Measurements from ENCODE around the gene USP46.
A peak's percentile ranks its signal among the peaks of the same experiment; 100 is the strongest.

USP46 gene

DNA sequence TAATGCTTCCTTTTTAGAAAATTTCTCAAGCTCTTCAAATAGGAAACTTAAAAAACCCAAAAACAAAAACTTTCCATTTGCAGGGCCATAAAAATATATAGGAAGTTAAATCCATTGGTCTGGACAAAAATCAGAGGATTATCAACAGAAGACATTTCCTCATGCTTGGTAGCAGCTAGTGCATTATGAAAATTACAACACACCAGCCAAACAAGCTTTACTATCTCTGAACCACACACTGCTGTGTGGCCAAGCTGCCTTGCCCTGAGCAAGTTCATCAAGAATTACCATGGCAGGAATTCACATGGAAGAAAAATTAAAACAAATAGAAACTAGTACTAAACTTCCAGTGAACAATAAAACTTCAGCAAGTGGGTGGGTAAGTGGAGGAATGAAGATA, 3.6 kb downstream of the USP46 start:
- no peak for DNase-seq

DNA sequence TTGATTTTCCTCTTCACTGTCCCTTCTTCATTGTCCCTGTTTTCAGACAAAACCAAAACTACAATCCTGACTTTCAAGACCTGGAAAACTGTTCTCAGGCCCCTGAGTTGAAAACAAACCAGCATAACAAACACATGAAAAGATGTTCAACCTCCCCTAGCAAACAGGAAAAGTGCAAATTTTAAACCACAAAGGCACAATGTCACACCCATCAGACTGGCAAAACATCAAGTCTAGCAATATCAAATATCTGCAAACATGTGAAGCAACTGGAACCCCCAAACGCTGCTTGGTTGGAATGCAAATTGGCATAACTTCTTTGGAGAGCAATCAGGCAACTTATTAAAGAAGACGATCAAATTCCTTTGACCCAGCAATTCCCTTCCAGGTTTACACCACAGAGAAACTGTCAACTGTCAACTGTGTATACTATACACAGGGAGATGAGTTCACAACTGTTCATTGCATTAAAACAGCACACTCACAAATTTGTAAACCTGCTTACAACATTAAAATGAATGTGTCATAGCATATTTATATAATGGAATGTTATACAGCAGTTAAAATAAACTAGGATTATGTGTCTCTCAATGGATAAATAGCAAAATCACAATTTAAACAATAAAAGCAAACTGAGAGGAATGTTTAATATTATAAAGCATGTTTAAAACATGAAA, 7.0 kb downstream of the USP46 start:
- DNase-seq, result no peak

DNA sequence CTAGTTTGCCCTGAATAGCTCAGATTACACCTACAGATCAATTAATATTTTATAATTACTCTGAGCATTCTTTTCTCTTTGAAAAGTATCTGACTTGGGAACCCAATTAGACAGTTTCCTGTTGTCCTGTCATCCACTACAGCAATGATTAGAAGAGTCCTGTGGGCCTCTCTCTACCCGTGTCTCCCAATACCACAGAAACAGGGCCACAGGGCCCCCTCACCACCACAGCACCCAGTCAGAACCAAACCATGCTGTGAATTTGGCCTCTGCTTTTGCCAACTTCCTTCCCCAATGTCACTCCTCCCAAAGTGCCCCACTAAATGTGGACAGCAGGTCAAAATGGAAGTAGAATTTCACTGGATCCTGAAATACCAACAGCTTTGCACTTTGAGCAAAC, 10.3 kb downstream of the USP46 start:
- no peak for DNase-seq

DNA sequence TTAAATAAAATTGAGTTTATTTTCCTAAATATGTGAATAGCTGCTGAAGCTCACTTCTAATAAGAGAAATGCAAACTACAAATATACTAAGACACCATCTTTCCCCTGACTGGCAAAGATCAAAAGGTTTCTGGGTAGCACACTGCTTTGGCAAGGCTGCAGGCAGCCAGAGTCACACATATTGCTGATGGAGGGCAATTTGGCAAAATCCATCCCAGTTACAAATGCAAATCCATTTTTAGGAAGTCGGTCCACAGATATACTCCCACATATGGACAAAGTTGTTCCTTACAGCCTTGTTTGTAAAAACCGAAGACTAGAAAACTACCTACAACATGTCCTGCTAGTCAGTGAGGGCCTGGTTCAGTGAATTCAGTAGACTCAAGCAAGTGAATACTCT, 12.4 kb downstream of the USP46 start:
- DNase-seq, result no peak

DNA sequence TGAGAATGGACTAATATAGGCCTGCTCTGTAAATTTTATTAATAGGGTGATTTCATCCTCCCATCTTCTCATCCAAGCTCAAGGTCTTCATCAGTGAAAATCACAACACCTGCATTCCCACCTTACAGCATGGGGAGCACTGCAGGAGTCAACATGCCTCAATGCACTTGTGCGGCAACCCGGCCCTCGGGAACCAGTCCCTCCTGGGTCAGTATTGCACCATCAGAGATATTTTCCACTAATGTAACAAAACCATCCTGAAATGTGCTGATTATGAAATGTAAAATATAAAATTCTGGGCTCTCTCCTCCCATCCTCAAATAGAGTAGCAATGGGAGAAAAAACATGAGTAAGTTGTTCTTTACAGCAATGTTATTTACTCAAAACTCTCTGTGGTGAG, 13.0 kb downstream of the USP46 start:
- DNase-seq, result no peak

DNA sequence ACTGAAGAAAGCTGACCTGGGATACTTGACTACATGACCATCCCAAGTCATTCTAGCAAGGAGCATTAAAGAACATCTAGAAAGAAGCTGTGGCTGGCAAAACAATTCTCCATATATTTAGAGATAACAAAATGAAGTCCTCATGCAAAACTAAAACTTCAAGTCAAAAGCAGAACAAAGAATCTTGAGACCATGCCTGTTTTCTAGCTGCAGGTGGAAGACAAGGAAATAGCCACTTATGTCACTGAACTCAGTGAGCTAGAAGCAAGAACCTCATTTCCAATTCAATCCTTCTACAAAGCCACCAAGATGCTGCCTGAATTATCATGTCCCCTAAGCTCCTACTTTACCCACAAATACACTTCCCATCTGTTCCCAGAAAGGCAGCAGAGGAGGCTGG, 13.8 kb downstream of the USP46 start:
- no peak for DNase-seq

DNA sequence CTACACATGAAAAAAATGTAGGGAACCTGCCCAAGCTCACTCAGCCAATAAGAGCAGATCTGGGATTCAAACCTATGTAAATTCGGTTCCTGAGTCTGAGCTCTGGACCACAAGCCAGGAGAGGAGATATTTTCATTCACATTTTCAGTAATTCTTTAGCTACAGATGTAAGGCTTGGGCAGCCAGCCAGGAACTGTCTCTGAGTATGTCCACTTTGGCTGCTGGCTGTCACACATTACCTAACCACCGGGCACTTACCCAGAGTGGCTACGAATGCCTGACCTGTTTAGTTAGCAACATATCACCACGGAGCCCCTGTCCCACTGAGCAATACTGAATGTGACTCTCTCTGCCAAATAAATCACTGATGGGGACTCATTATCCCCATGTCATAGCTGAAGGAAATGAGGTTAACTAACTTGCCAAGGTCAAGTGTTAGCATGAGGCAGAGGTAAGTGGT, 15.3 kb downstream of the USP46 start:
- peak; percentile 54 for DNase-seq

DNA sequence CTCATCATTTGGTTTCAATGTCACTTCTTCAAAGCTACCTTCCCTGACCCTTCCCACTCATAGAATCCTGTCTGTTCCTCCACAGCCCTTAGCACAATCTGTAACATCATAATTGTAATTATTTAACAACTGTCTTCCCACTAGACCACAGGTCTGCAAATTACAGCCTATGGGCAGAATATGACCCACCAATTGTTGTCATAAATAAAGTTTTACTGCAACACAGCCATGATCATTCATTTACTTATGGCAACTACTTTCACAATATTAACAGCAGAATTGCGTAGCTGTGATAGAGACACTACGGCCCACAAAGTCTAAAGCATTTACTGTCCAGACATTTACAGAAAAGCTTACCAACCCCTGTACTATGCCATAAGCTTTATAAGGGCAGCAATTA, 15.9 kb downstream of the USP46 start:
- no peak for DNase-seq

DNA sequence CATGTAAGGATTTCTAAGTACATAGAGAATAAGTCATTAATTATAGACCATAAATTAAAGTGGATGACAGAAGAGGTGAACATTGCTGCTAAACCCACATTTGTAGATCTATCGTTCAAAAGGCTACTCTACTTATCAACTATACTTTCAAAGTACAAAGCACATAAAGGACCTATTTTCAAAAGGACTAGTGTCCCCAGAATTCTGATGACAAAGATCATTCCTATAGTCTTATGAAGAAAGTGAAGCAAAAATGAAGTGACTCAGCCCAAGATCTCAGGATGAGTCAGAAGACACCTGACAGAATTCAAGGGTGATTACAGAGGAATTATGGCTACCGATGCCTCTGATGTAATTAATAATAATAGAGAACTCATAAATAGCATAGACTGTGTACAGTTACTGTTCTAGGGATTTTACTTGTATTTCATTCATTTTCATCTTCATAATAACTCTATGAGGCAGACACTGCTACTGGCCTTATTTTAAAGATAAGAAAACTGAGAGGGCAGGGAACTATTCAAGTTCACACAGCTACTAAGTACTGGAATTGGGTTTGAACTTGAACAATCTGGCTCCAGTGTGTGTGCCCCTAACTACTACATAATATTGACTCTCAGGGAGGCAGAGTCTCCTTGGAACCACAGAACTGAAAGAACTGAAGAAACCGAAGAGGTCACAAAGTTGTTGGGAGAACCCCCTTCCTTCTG, 17.1 kb downstream of the USP46 start:
- DNase-seq, result peak; percentile 21

DNA sequence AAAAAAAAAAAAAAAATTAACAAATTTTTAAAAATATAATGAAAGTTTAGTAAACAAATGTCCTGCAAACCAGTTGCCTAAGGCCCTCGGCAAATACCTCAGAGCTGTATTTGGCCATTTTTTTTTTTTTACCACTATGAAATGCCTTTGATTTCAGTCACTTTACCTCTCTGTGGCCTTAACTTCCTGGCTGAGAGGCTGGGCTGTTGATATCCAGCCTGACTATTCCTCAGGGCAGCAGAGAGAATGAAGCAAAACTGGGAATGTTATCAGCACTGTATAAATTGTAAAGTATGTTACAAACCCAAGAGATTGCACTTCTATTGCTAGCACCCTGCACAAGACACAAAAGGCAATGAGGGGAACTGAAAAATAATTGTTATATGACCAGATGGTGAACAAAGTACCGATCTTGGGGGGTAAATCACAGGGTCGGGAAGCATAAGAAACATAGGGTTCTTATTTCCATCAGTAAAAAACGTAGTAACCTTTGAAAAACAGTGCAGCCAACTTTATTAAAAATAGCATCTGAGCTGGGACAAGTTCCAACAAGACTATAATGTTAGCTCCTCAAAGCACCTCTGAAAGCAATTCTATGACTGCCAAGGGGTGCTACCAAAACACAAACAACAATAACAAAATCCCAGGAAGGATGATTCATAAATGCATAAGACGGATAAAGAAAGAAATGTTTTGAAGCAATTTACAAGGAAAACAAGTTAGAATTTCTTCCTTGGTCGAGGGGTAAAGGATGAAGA, 18.1 kb downstream of the USP46 start:
- peak; percentile 15 for DNase-seq

DNA sequence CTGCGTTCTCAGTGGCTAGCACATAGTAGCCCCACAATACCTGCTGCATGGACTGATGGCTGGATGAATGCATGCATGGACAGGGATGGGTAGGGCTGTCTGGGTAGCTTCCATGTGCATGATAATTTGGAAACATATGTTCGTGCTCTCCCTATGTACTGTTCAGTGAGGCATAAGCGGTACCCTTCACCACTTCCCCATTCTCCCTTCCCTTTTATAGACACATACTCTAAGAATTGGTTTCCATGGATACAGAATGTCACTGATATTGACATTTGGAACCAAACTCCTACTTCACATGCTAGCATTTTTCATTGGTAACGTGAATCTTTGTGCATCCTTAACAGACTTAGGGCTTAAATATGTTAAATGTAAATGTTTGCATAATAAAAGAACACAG, 20.4 kb downstream of the USP46 start:
- no peak for DNase-seq

DNA sequence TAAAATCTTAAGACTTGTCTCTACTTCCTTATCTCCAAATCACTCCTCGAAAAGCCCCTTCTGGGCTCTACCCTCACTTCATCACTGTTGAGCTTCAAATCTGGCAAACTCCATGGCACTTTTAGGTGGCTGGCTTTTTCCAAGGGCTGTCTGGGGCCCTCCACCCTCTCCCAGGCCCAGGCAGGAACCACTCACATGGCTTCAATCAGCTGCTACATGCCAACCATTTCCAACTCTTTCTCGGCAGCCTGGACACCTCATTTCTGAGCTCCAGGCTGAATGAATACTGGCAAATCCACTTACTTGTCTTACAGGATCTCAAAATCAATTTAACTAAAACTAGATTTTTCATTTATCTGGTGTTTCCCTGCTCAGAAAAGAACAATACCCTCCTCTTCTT, 22.0 kb downstream of the USP46 start:
- no peak for DNase-seq

DNA sequence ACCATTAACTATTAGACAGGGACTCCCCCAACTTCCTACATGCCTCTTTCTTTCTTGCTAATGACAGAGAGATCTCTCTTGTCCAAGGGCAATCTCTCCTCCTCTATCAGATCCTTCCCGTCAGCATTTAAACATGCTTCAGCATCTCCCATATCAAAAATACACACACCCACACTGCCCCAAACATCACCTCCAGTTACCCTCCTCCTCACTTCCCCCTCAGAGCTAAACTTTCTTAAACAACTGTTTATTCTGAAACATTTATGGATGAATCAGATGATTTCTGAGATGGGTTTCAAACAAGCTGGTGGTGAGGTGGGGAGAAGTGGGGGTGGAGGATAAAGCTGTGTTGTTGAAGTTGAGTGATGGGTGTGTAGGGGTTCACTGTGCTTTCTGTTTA, 23.5 kb downstream of the USP46 start:
- no peak for DNase-seq

DNA sequence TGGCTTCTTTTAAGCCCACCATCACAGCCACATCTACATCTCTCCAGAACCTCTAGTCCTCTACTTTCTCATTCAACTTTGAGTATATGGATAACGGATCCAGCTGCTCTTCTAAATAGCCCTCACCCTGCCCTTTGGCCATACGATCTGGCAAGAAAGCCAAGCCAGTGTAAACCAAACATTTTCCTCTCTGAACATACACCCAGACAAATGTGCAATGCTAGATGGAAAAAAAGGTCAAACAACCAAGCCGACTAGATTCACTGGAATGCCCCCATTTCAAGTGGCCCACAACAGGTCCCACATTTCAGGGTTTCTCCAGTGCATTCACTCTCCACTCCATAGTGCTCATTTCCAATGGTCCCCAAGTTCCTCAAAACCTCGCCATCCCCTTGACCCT, 24.0 kb downstream of the USP46 start:
- no peak for DNase-seq

DNA sequence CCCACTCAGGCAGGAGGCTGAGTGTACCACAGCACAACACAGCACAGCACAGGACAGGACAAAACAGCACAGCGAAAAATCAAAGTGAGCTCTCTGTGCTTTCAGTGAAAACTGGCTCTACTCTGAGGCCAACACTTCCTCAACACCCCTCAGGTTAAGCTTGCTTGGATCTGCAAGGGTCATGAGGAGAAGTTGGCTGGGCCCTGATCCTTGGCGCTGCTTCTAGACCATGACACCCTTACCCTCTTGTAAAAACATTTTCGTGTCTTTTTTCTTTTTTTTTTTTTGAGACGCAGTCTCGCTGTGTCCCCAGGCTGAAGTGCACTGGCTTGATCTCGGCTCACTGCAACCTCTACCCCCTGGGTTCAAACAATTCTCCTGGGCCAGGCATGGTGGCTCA, 25.3 kb downstream of the USP46 start:
- no peak for DNase-seq

DNA sequence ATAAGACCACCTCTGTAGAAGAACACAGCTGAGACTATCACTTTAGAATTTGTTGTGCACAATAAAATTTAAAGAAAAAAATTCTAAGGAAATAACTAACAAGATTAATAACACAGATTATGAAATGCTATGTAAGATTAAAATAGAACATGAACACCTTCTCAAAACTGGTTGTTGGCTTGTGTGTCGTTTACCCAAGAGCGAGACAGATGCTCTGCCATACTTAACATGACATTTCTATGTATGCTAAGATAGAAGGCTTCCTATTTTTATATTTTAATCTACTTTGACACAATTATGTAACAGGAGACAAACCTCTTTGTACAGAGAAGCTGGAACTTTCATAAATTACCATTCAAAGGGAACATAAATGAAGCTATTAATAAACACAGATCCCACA, 30.1 kb downstream of the USP46 start:
- DNase-seq, result no peak

DNA sequence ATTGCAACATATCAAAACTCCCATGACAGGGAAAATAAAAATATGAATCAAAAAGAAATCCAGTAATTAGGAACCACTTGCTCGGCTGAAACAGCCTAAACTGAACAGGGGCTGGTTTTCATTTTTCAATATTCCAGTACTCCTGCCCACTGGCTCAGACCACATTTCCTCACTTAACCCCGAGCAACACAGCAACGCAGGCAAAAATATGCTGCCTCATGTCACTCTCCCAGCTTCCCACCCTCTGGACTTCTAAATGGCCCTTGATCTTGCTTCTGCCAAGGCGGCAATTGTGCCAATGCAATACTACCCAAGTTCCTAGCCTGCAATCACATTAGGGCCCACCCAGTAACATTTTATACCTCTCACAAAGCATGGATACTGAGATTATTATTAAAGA, 30.6 kb downstream of the USP46 start:
- DNase-seq, result no peak

DNA sequence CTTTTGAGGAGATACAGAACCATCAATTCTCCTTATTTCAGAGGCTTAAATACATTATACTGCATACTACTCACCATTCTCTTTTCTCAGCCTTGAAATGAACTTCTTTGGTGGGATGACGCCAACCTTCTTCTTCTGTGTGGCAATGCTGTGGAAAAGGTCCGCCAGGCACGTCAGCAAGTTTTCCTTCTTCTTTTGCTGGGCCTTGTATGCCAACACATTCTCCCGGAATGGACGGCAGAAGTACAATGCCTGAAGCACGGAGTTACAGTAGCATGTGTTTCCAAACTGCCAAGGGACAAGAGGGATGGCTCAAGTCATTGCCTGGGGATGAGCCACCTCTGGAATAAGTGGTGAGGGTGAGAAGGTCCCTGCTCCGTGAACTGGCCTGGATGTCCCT, 31.2 kb downstream of the USP46 start:
- DNase-seq, result no peak

DNA sequence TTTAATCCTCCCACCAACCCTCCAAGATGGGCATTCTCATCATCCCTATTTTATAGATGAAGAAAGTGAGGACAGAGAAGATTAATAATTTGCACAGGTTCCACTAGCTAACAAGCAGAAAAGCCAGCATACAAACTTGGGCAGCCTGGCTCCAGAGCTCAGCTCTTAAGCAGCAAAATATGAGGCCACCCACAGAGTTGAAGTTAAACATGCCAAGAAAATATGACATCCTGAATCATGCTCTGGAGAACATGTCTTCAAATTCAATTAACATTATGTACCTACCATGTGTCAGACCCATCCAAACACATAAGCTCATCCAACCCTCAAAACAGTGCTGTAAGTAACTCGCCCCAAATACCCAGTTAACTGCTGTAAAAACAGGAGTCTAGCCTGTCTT, 33.9 kb downstream of the USP46 start:
- DNase-seq, result peak; percentile 35

DNA sequence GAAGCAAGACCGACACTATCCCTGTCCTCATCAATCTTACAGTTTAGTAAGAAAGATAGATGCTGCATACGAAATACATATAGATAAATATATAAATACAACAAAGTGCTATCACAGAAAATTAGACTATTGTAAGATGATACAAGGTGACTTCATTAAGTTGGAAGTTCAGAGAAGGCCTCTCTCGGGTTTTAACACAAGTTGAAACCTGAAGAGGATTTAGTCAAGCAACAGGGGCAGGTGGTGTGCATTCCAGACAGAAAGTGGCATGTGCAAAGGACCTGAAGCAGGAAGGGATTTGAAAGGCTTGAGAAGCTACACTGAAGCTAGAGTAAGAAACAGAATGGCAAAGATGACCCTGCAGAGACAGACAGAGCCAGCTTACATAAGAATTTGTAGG, 36.5 kb downstream of the USP46 start:
- DNase-seq, result no peak

DNA sequence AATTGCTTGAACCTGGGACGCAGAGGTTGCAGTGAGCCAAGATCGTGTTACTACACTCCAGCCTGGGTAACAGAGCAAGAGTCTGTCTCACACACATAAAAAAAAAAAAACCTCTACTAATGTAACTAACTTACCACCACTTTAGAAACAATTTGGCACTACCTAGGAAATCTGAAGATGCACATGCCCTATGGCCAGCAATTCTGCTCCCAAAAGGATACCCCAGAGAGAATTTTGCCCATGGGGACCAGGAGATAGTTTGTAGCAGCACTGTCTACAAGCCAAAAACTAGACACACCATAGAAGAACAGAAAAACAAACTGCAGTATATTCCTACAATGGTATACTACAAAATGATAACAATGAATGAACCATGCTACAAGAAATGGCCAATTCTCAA, 37.5 kb downstream of the USP46 start:
- no peak for DNase-seq

DNA sequence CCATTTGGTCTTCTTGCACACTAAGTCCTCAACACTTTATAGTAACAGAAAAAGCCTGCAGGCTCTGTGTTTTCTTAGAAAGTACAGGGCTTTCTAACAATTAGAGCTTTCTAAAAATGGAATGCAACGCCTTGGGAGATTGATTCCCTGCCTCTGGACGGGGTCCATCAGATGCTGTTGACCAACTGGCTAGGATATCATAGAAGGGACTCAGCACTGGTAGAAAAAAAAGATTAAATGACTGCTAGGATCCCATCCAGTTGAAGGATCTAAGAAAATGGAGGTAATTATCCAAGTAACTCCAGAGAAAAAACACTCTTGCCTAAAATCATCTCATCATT, 39.5 kb downstream of the USP46 start:
- no peak for DNase-seq

DNA sequence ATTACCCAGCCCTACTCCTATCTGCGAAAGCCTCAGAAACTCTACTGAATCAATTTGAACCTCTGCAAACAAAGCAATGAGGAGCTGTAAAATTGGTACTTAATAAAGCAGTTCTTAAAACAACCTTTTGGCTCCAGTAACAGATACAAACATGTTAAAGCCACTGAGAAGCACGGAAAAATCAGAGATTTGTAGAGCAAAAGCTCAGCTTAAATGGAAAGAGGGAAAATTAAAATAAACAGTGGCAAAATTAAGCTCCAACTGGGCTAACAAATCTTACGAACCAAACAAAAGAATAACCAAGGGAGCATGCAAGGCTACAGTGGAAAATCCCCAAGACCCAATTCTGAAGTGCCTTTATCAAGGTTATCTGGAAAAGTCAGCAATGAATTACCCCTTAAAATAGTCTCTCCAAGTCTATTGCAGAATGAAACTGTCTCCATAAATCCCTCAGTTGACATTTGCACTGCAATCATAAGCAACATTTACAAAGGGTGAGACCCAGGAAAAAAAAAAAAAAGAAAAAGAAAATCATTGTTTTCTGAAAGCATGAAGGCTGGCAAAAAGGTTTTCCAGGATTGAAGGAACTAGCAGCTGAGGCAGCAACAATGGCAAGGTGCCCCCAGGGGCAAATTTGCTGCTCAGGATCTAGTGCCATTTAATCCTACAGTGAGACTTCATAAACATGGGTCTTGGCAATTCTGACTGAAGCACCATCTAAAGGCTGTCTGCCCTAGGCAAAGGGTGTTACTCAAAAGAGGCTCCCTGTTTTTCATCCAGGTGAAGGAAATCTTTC, 40.1 kb downstream of the USP46 start:
- DNase-seq, result no peak
